Chondrocyte (in vitro differentiated cells): ENCODE measurements around the gene ANO6. TPM values are rescaled to one million over a fixed set of nuclear protein-coding genes. Genes with fewer than 3 reads are reported as not detected.

Experiments used
- DNase-seq: peaks from one replicate; pipeline ENCODE4 v3.0.0; 2021; ENCODE audit warnings: mixed read lengths, low spot score
- H3K27ac Mint-ChIP-seq: one replicate; pipeline ENCODE4 v1.8.0; 2021; ENCODE audit warnings: mild to moderate bottlenecking, moderate library complexity, mixed read lengths; ENCODE audit not compliant: unreplicated experiment
- H3K27me3 Mint-ChIP-seq: 2 replicates; pipeline ENCODE4 v1.8.0; 2021; ENCODE audit warnings: low read depth, mixed read lengths
- H3K36me3 Mint-ChIP-seq: 2 replicates; pipeline ENCODE4 v1.8.0; 2021; ENCODE audit warnings: low read depth, mixed read lengths
- H3K4me1 Mint-ChIP-seq: 2 replicates; pipeline ENCODE4 v1.8.0; 2021; ENCODE audit warnings: low read depth, mild to moderate bottlenecking, mixed read lengths
- H3K4me3 Mint-ChIP-seq: one replicate; pipeline ENCODE4 v1.8.0; 2021; ENCODE audit warnings: mild to moderate bottlenecking, moderate library complexity, mixed read lengths; ENCODE audit not compliant: unreplicated experiment
- H3K9me3 Mint-ChIP-seq: 2 replicates; pipeline ENCODE4 v1.8.0; 2021; ENCODE audit warnings: low read depth, mixed read lengths
- CTCF ChIP-seq: fragments of 200-600 bp; sonication (generic); IDR thresholded peaks from 2 replicates; pipeline ENCODE4 v1.5.0; 2021; ENCODE audit warnings: antibody characterized with exemption, mild to moderate bottlenecking, moderate library complexity
- total RNA-seq: library from RNA; stranded (reverse); gene quantifications from 3 replicates; pipeline ENCODE4 v1.2.1, GENCODE V29; 2021

ANO6 gene
- total RNA-seq, 1 donor from 2014 or later, result 75.8 TPM

GRCh38 chr12:45279931-45280830 lies 64.3 kb downstream of the ANO6 start:
- H3K27ac Mint-ChIP-seq, result peak overlapping the region; percentile 42

GRCh38 chr12:45281994-45282393 lies 66.1 kb downstream of the ANO6 start:
- Mint-ChIP-seq H3K9me3 (no peaks in the 10 kb centered on the region), H3K4me1 (peaks cover 56% of the 10 kb centered on the region), H3K27me3 (no peaks in the 10 kb centered on the region), H3K4me3 (no peak overlapping the region), H3K27ac (no peak overlapping the region), H3K36me3 (no peaks in the 10 kb centered on the region)
- TF ChIP-seq CTCF, result no peak
- DNase-seq, result no peak

More at GRCh38 chr12:45279931-45280830, 64.3 kb downstream of the ANO6 start:
- no peak for TF ChIP-seq CTCF
- no peaks in the 10 kb centered on the region for H3K36me3 Mint-ChIP-seq
- H3K4me3 Mint-ChIP-seq, result no peak overlapping the region
- no peak for DNase-seq
- no peaks in the 10 kb centered on the region for H3K27me3 Mint-ChIP-seq
- no peaks in the 10 kb centered on the region for H3K9me3 Mint-ChIP-seq
- H3K4me1 Mint-ChIP-seq, result peaks cover 51% of the 10 kb centered on the region

GRCh38 chr12:45282411-45282810 lies 66.5 kb downstream of the ANO6 start:
- Mint-ChIP-seq H3K27me3 (no peaks in the 10 kb centered on the region), H3K9me3 (no peaks in the 10 kb centered on the region), H3K4me1 (peaks cover 52% of the 10 kb centered on the region), H3K27ac (no peak overlapping the region), H3K4me3 (no peak overlapping the region), H3K36me3 (no peaks in the 10 kb centered on the region)
- no peak for DNase-seq
- TF ChIP-seq CTCF, result no peak

GRCh38 chr12:45284096-45284901 lies 68.4 kb downstream of the ANO6 start:
- TF ChIP-seq CTCF, result peak; percentile 61
- H3K4me1 Mint-ChIP-seq, result peaks cover 47% of the 10 kb centered on the region

GRCh38 chr12:45285717-45286116 lies 69.8 kb downstream of the ANO6 start:
- Mint-ChIP-seq H3K4me1 (peaks cover 45% of the 10 kb centered on the region), H3K4me3 (no peak overlapping the region), H3K36me3 (no peaks in the 10 kb centered on the region), H3K27ac (peak overlapping the region; percentile 49), H3K27me3 (no peaks in the 10 kb centered on the region), H3K9me3 (no peaks in the 10 kb centered on the region)
- no peak for DNase-seq
- no peak for TF ChIP-seq CTCF

More at GRCh38 chr12:45284096-45284901, 68.4 kb downstream of the ANO6 start:
- H3K4me3 Mint-ChIP-seq, result no peak overlapping the region
- H3K27me3 Mint-ChIP-seq, result no peaks in the 10 kb centered on the region
- DNase-seq, result no peak
- H3K9me3 Mint-ChIP-seq, result no peaks in the 10 kb centered on the region
- peak overlapping the region; percentile 90 for H3K27ac Mint-ChIP-seq
- no peaks in the 10 kb centered on the region for H3K36me3 Mint-ChIP-seq
